ENCODE measurements around the gene IFI27L1.

Gene IFI27L1

GRCh38 chr14:94043756-94044475 is 37.2 kb upstream of the IFI27L1 start:
- peaks cover 41 to 50% of the 10 kb centered on the region in 2 experiments for H3K36me3 ChIP-seq (ENCODE audit: control insufficient read depth in 1 of 2, insufficient read depth in 2 of 2, low read length in 2 of 2)
- H3K9ac ChIP-seq (ENCODE audit: low read length) = no peak overlapping the region
- H3K9me3 ChIP-seq (ENCODE audit: insufficient read depth, low read depth, low read length) = peaks cover 1% of the 10 kb centered on the region
- H3K27me3 ChIP-seq (ENCODE audit: insufficient read depth, low read length) = no peaks in the 10 kb centered on the region
- H4K8ac ChIP-seq (ENCODE audit: low read depth, low read length) = no peak overlapping the region
- no peaks in the 10 kb centered on the region for H3K79me1 ChIP-seq (ENCODE audit: low read length)
- H4K91ac ChIP-seq (ENCODE audit: low read depth, low read length) = no peak overlapping the region
- no peak overlapping the region for H2BK120ac ChIP-seq (ENCODE audit: insufficient read depth, low read length, poor library complexity)
- H2AFZ ChIP-seq (ENCODE audit: insufficient read depth, low read length, poor library complexity) = no peak overlapping the region
- no peaks in the 10 kb centered on the region for H3K4me1 ChIP-seq (ENCODE audit: control insufficient read depth in 1 of 2, insufficient read depth in 2 of 2, low read length in 2 of 2)
- no peak overlapping the region for H2BK5ac ChIP-seq (ENCODE audit: low read depth, low read length, poor library complexity)
- no peak overlapping the region for H3K18ac ChIP-seq (ENCODE audit: low read length)
- H3K79me2 ChIP-seq (ENCODE audit: control insufficient read depth, insufficient read depth, low read length, poor library complexity) = no peaks in the 10 kb centered on the region
- no peak overlapping the region for H2BK12ac ChIP-seq (ENCODE audit: low read length)
- DNase-seq = no peak
- no peak overlapping the region for H3K4me3 ChIP-seq (ENCODE audit: low read depth, low read length)
- no peak overlapping the region for H4K12ac ChIP-seq (ENCODE audit: low read depth, low read length)
- H3K4me2 ChIP-seq (ENCODE audit: low read length) = no peak overlapping the region
- no peak overlapping the region for H3K27ac ChIP-seq (ENCODE audit: low read depth, low read length)
- H3K4ac ChIP-seq (ENCODE audit: low read depth, low read length) = no peak overlapping the region
- no CpG with 5 or more reads among the region's 14 CpGs for WGBS (ENCODE audit: extremely low coverage, insufficient coverage, insufficient read length)
- H3K14ac ChIP-seq (ENCODE audit: low read length) = no peak overlapping the region
- no peak overlapping the region for H2AK5ac ChIP-seq (ENCODE audit: low read length)
- no peak overlapping the region for H3K23ac ChIP-seq (ENCODE audit: low read length)

- Histone ChIP-seq H2BK12ac (ENCODE audit: low read length) (no peak overlapping the region), H3K36me3 (ENCODE audit: control insufficient read depth in 1 of 2, insufficient read depth in 2 of 2, low read length in 2 of 2) (peaks cover 40 to 56% of the 10 kb centered on the region in 2 experiments), H4K12ac (ENCODE audit: low read depth, low read length) (no peak overlapping the region), H3K27me3 (ENCODE audit: insufficient read depth, low read length) (no peaks in the 10 kb centered on the region), H3K23ac (ENCODE audit: low read length) (no peak overlapping the region), H3K9me3 (ENCODE audit: insufficient read depth, low read depth, low read length) (peaks cover 1% of the 10 kb centered on the region), H3K4me3 (ENCODE audit: low read depth, low read length) (no peak overlapping the region), H3K14ac (ENCODE audit: low read length) (no peak overlapping the region), H4K8ac (ENCODE audit: low read depth, low read length) (no peak overlapping the region), H2AFZ (ENCODE audit: insufficient read depth, low read length, poor library complexity) (no peak overlapping the region), H3K4me2 (ENCODE audit: low read length) (no peak overlapping the region), H3K79me2 (ENCODE audit: control insufficient read depth, insufficient read depth, low read length, poor library complexity) (no peaks in the 10 kb centered on the region), H2BK120ac (ENCODE audit: insufficient read depth, low read length, poor library complexity) (no peak overlapping the region), H3K4ac (ENCODE audit: low read depth, low read length) (no peak overlapping the region), H3K9ac (ENCODE audit: low read length) (no peak overlapping the region), H3K4me1 (ENCODE audit: control insufficient read depth in 1 of 2, insufficient read depth in 2 of 2, low read length in 2 of 2) (no peaks in the 10 kb centered on the region), H3K18ac (ENCODE audit: low read length) (no peak overlapping the region), H3K27ac (ENCODE audit: low read depth, low read length) (no peak overlapping the region), H4K91ac (ENCODE audit: low read depth, low read length) (no peak overlapping the region), H3K79me1 (ENCODE audit: low read length) (no peaks in the 10 kb centered on the region), H2AK5ac (ENCODE audit: low read length) (no peak overlapping the region), H2BK5ac (ENCODE audit: low read depth, low read length, poor library complexity) (no peak overlapping the region)
- no peak for DNase-seq
- WGBS (ENCODE audit: extremely low coverage, insufficient coverage, insufficient read length) = no CpG with 5 or more reads among the region's 20 CpGs
Observed at GRCh38 chr14:94044476-94045091, 36.5 kb upstream of the IFI27L1 start.

- no peaks in the 10 kb centered on the region for H3K79me1 ChIP-seq (ENCODE audit: low read length)
- no peak overlapping the region for H3K18ac ChIP-seq (ENCODE audit: low read length)
- H4K91ac ChIP-seq (ENCODE audit: low read depth, low read length) = no peak overlapping the region
- no peak overlapping the region for H3K23ac ChIP-seq (ENCODE audit: low read length)
- H3K4me1 ChIP-seq (ENCODE audit: control insufficient read depth in 1 of 2, insufficient read depth in 2 of 2, low read length in 2 of 2) = no peaks in the 10 kb centered on the region
- no peak overlapping the region for H3K4me2 ChIP-seq (ENCODE audit: low read length)
- H3K79me2 ChIP-seq (ENCODE audit: control insufficient read depth, insufficient read depth, low read length, poor library complexity) = no peaks in the 10 kb centered on the region
- no peak overlapping the region for H3K14ac ChIP-seq (ENCODE audit: low read length)
- no peak overlapping the region for H2AFZ ChIP-seq (ENCODE audit: insufficient read depth, low read length, poor library complexity)
- H3K9ac ChIP-seq (ENCODE audit: low read length) = no peak overlapping the region
- H3K27me3 ChIP-seq (ENCODE audit: insufficient read depth, low read length) = no peaks in the 10 kb centered on the region
- H3K27ac ChIP-seq (ENCODE audit: low read depth, low read length) = no peak overlapping the region
- no peak overlapping the region for H4K8ac ChIP-seq (ENCODE audit: low read depth, low read length)
- no peak overlapping the region for H2BK12ac ChIP-seq (ENCODE audit: low read length)
- WGBS (ENCODE audit: extremely low coverage, insufficient coverage, insufficient read length) = no CpG with 5 or more reads among the region's 8 CpGs
- H3K4ac ChIP-seq (ENCODE audit: low read depth, low read length) = no peak overlapping the region
- H2BK120ac ChIP-seq (ENCODE audit: insufficient read depth, low read length, poor library complexity) = no peak overlapping the region
- H2BK5ac ChIP-seq (ENCODE audit: low read depth, low read length, poor library complexity) = no peak overlapping the region
- H3K4me3 ChIP-seq (ENCODE audit: low read depth, low read length) = no peak overlapping the region
- no peak overlapping the region for H2AK5ac ChIP-seq (ENCODE audit: low read length)
- DNase-seq = no peak
- H4K12ac ChIP-seq (ENCODE audit: low read depth, low read length) = no peak overlapping the region
- H3K9me3 ChIP-seq (ENCODE audit: insufficient read depth, low read depth, low read length) = peaks cover 1% of the 10 kb centered on the region
- H3K36me3 ChIP-seq (ENCODE audit: control insufficient read depth in 1 of 2, insufficient read depth in 2 of 2, low read length in 2 of 2) = peaks cover 42 to 60% of the 10 kb centered on the region in 2 experiments
Observed at GRCh38 chr14:94045101-94045500, 36.0 kb upstream of the IFI27L1 start.

GRCh38 chr14:94045563-94046345 is 35.4 kb upstream of the IFI27L1 start:
- Histone ChIP-seq H3K4me1 (ENCODE audit: control insufficient read depth in 1 of 2, insufficient read depth in 2 of 2, low read length in 2 of 2) (no peaks in the 10 kb centered on the region), H3K4ac (ENCODE audit: low read depth, low read length) (no peak overlapping the region), H4K91ac (ENCODE audit: low read depth, low read length) (no peak overlapping the region), H3K79me2 (ENCODE audit: control insufficient read depth, insufficient read depth, low read length, poor library complexity) (no peaks in the 10 kb centered on the region), H3K27me3 (ENCODE audit: insufficient read depth, low read length) (no peaks in the 10 kb centered on the region), H3K9me3 (ENCODE audit: insufficient read depth, low read depth, low read length) (peaks cover 1% of the 10 kb centered on the region), H3K4me2 (ENCODE audit: low read length) (no peak overlapping the region), H3K4me3 (ENCODE audit: low read depth, low read length) (no peak overlapping the region), H2AFZ (ENCODE audit: insufficient read depth, low read length, poor library complexity) (no peak overlapping the region), H3K23ac (ENCODE audit: low read length) (no peak overlapping the region), H2BK12ac (ENCODE audit: low read length) (no peak overlapping the region), H3K27ac (ENCODE audit: low read depth, low read length) (no peak overlapping the region), H3K9ac (ENCODE audit: low read length) (no peak overlapping the region), H3K14ac (ENCODE audit: low read length) (no peak overlapping the region), H2BK120ac (ENCODE audit: insufficient read depth, low read length, poor library complexity) (no peak overlapping the region), H4K12ac (ENCODE audit: low read depth, low read length) (no peak overlapping the region), H3K36me3 (ENCODE audit: control insufficient read depth in 1 of 2, insufficient read depth in 2 of 2, low read length in 2 of 2) (peaks cover 48 to 64% of the 10 kb centered on the region in 2 experiments), H2AK5ac (ENCODE audit: low read length) (no peak overlapping the region), H4K8ac (ENCODE audit: low read depth, low read length) (no peak overlapping the region), H3K79me1 (ENCODE audit: low read length) (no peaks in the 10 kb centered on the region), H3K18ac (ENCODE audit: low read length) (no peak overlapping the region), H2BK5ac (ENCODE audit: low read depth, low read length, poor library complexity) (no peak overlapping the region)
- WGBS (ENCODE audit: extremely low coverage, insufficient coverage, insufficient read length) = no CpG with 5 or more reads among the region's 19 CpGs
- DNase-seq = no peak

Data from trophoblast cell (in vitro differentiated cells and primary cell).